ENCODE measurements around the gene KIAA1958. TPM values are rescaled to one million over a fixed set of nuclear protein-coding genes. Genes with fewer than 3 reads are reported as not detected.

KIAA1958 gene
- total and polyA plus RNA-seq, 4 donors = 0.99 to 7.1 (median 3.3) TPM

DNA sequence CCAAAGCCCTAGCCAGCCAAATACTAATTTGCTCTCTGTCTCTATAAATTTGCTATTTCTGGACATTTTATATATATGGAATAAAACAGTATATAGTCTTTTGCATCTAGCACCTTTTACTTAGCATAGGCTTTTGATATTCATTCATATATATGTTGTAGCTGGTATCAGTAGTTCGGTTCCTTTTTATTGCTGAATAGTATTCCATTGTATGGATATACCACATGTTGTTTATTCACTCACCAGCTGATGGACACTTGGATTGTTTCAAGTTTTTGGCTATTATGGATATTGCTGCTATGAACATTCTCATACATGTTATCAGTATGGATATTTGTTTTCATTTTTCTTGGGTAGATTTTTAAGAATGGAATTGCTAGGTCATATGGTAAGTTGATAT is 23.8 kb upstream of the KIAA1958 start:
- TF ChIP-seq, protein P1, sequence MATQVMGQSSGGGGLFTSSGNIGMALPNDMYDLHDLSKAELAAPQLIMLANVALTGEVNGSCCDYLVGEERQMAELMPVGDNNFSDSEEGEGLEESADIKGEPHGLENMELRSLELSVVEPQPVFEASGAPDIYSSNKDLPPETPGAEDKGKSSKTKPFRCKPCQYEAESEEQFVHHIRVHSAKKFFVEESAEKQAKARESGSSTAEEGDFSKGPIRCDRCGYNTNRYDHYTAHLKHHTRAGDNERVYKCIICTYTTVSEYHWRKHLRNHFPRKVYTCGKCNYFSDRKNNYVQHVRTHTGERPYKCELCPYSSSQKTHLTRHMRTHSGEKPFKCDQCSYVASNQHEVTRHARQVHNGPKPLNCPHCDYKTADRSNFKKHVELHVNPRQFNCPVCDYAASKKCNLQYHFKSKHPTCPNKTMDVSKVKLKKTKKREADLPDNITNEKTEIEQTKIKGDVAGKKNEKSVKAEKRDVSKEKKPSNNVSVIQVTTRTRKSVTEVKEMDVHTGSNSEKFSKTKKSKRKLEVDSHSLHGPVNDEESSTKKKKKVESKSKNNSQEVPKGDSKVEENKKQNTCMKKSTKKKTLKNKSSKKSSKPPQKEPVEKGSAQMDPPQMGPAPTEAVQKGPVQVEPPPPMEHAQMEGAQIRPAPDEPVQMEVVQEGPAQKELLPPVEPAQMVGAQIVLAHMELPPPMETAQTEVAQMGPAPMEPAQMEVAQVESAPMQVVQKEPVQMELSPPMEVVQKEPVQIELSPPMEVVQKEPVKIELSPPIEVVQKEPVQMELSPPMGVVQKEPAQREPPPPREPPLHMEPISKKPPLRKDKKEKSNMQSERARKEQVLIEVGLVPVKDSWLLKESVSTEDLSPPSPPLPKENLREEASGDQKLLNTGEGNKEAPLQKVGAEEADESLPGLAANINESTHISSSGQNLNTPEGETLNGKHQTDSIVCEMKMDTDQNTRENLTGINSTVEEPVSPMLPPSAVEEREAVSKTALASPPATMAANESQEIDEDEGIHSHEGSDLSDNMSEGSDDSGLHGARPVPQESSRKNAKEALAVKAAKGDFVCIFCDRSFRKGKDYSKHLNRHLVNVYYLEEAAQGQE (IDR thresholded peaks at IDR 0.05) = no peak
- TF ChIP-seq EGR1 (IDR thresholded peaks at IDR 0.05; ENCODE audit: low read depth in 2 of 2) (no peak), JUND (IDR thresholded peaks at IDR 0.05) (no peak), MAX (IDR thresholded peaks at IDR 0.05) (no peak), RAD21 (IDR thresholded peaks at IDR 0.05) (no peak), HNF4A (conservative IDR thresholded peaks at IDR 0.05) (no peak), FOXA2 (IDR thresholded peaks at IDR 0.05) (no peak), ZBTB33 (IDR thresholded peaks at IDR 0.05) (no peak), YY1 (IDR thresholded peaks at IDR 0.05) (no peak), HNF4G (IDR thresholded peaks at IDR 0.05) (no peak), GABPA (IDR thresholded peaks at IDR 0.05 in 1 of 2, conservative IDR thresholded peaks at IDR 0.05 in 1 of 2) (no peak), ATF3 (IDR thresholded peaks at IDR 0.05) (no peak), FOXA1 (IDR thresholded peaks at IDR 0.05) (no peak), NR2F2 (IDR thresholded peaks at IDR 0.05) (no peak), RXRA (IDR thresholded peaks at IDR 0.05) (no peak), TAF1 (conservative IDR thresholded peaks at IDR 0.05) (no peak), SP1 (IDR thresholded peaks at IDR 0.05) (no peak)
- TF ChIP-seq, protein P2, sequence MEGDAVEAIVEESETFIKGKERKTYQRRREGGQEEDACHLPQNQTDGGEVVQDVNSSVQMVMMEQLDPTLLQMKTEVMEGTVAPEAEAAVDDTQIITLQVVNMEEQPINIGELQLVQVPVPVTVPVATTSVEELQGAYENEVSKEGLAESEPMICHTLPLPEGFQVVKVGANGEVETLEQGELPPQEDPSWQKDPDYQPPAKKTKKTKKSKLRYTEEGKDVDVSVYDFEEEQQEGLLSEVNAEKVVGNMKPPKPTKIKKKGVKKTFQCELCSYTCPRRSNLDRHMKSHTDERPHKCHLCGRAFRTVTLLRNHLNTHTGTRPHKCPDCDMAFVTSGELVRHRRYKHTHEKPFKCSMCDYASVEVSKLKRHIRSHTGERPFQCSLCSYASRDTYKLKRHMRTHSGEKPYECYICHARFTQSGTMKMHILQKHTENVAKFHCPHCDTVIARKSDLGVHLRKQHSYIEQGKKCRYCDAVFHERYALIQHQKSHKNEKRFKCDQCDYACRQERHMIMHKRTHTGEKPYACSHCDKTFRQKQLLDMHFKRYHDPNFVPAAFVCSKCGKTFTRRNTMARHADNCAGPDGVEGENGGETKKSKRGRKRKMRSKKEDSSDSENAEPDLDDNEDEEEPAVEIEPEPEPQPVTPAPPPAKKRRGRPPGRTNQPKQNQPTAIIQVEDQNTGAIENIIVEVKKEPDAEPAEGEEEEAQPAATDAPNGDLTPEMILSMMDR (IDR thresholded peaks at IDR 0.05; ENCODE audit: low read depth, low read length, missing input control) = no peak
- no peak for DNase-seq (ENCODE audit: low spot score)
- peaks cover 11 to 52% (median 37%) of the 10 kb centered on the region in 4 donors for H3K36me3 ChIP-seq (ENCODE audit: control insufficient read depth in 4 of 4, insufficient read depth in 3 of 4, low read depth in 1 of 4, low read length in 3 of 4)
- H3K27me3 ChIP-seq (ENCODE audit: control insufficient read depth in 4 of 4, insufficient read depth in 4 of 4, low read length in 3 of 4) = no peaks in the 10 kb centered on the region
- H3K4me1 ChIP-seq (ENCODE audit: control insufficient read depth in 4 of 4, insufficient read depth in 4 of 4, low read length in 3 of 4) = no peaks in the 10 kb centered on the region
- no peak overlapping the region for H3K4me3 ChIP-seq (ENCODE audit: low read depth in 1 of 3, low read length in 3 of 3)
- 96% methylated on average over 1 of the region's 1 CpG for WGBS
- H3K9me3 ChIP-seq (ENCODE audit: control insufficient read depth in 4 of 4, low read length in 3 of 4) = no peaks in the 10 kb centered on the region
- H3K27ac ChIP-seq (ENCODE audit: low read depth in 1 of 2, low read length in 2 of 2) = no peak overlapping the region
- no peak overlapping the region for H3K9ac ChIP-seq (ENCODE audit: low read depth in 1 of 2, low read length in 2 of 2)

All from liver (tissue), 9 donors.